ENCODE data around the gene TOLLIP.
A peak's percentile ranks its signal among the peaks of the same experiment; 100 is the strongest.
"Not testable (repeated sequence)": the region's sequence is repeated elsewhere in the genome, so short reads cannot be mapped to it uniquely, and the experiment has no call there.

The TOLLIP gene

GRCh38 chr11:1309498-1310317 lies at the start of gene TOLLIP:
TSS of gene TOLLIP (minus strand) at chr11:1309632. CDS start at chr11:1309498, 134 bp downstream.
- peak; percentile 92 to 95 for DNase-seq

- not testable (repeated sequence) for DNase-seq
Measured at GRCh38 chr11:1358931-1359330, 49.5 kb upstream of the TOLLIP start.

- no peak for DNase-seq
Measured at GRCh38 chr11:1358286-1358685, 48.9 kb upstream of the TOLLIP start.

- DNase-seq = no peak
Measured at GRCh38 chr11:1356478-1356960, 47.1 kb upstream of the TOLLIP start.

GRCh38 chr11:1356007-1356435 lies 46.6 kb upstream of the TOLLIP start:
- no peak for DNase-seq

- DNase-seq = no peak
Measured at GRCh38 chr11:1354125-1354938, 44.9 kb upstream of the TOLLIP start.

GRCh38 chr11:1353383-1354124 lies 44.1 kb upstream of the TOLLIP start:
- DNase-seq = no peak

GRCh38 chr11:1352696-1353382 lies 43.4 kb upstream of the TOLLIP start:
- DNase-seq = no peak

GRCh38 chr11:1351278-1351937 lies 42.0 kb upstream of the TOLLIP start:
- DNase-seq = no peak

- DNase-seq = no peak
Measured at GRCh38 chr11:1350086-1350725, 40.8 kb upstream of the TOLLIP start.

- no peak for DNase-seq
Measured at GRCh38 chr11:1349327-1350041, 40.1 kb upstream of the TOLLIP start.

GRCh38 chr11:1348796-1349326 lies 39.4 kb upstream of the TOLLIP start:
- DNase-seq = no peak

GRCh38 chr11:1348146-1348795 lies 38.8 kb upstream of the TOLLIP start:
- DNase-seq = no peak

GRCh38 chr11:1347411-1347999 lies 38.1 kb upstream of the TOLLIP start:
- not testable (repeated sequence) for DNase-seq

GRCh38 chr11:1346669-1347390 lies 37.4 kb upstream of the TOLLIP start:
- no peak for DNase-seq

- no peak for DNase-seq
Measured at GRCh38 chr11:1345737-1346513, 36.5 kb upstream of the TOLLIP start.

- no peak for DNase-seq
Measured at GRCh38 chr11:1344056-1344635, 34.7 kb upstream of the TOLLIP start.

All from hippocampal formation (tissue), 2 donors.